K562 (cell line): ENCODE measurements around the gene SERPING1. TPM values are rescaled to one million over a fixed set of nuclear protein-coding genes. Genes with fewer than 3 reads are reported as not detected.

Experiments
- ATAC-seq: fragments of 200-7000 bp; cut with Tn5 transposase; 3 replicates; pipeline ENCODE4 v1.9.1; 2020; ENCODE audit warnings: moderate library complexity
- BruUV-seq: library from RNA; stranded (reverse); fragments of 400-500 nt; replicated peaks from 2 replicates; lab custom pipeline; 2021; lab: Mats Ljungman, UMichigan
- CTCF ChIA-PET: fragments of 300-600 bp; formaldehyde crosslinking; extraction: SDS; loops from one replicate; lab custom pipeline; 2021; ENCODE audit warnings: low intra/inter-chr PET ratio; lab: Yijun Ruan, JAX
- POLR2A ChIA-PET: fragments of 300-600, 350-650 bp; sonication (Branson Sonifier 250); formaldehyde crosslinking; extraction: SDS; loops from one replicate; lab custom pipeline; 2021; ENCODE audit warnings: antibody characterized with exemption, inconsistent platforms; lab: Yijun Ruan, JAX
- DNase-seq, 4 experiments: peaks; one replicate each; pipeline versions ENCODE4 v3.0.0 to v3.0.0-alpha.2; 2011 to 2018; ENCODE audit warnings: low spot score in 3 of 4, mixed read lengths in 3 of 4; ENCODE audit errors: extremely low read depth in 1 of 4
- FAIRE-seq: peaks from 2 replicates; lab custom pipeline; 2011; peaks lifted over from hg19 to GRCh38; lab: Jason Lieb, UNC
- H2AFZ ChIP-seq: 2 replicates; pipeline ENCODE4 v1.6.0; 2011; ENCODE audit warnings: low read depth, low read length, control low read depth, inconsistent platforms
- H3K27ac ChIP-seq: fragments of 200-600 bp; 3 replicates; pipeline ENCODE4 v1.8.0; 2011; ENCODE audit warnings: low read depth, mild to moderate bottlenecking, control low read depth, inconsistent platforms, low read length, moderate library complexity, mixed read lengths; ENCODE audit errors: extremely low read depth
- H3K27me3 ChIP-seq, 2 experiments: fragments of 300-600 bp in 1 of 2; 2 replicates in 1 of 2; 3 replicates in 1 of 2; pipeline versions ENCODE4 v1.6.0 to v1.8.0; 2011; ENCODE audit warnings: inconsistent platforms in 2 of 2, low read length in 2 of 2, mild to moderate bottlenecking in 1 of 2, mixed read lengths in 1 of 2, moderate library complexity in 1 of 2; ENCODE audit not compliant: control insufficient read depth in 2 of 2, insufficient read depth in 2 of 2
- H3K36me3 ChIP-seq: fragments of 300-600 bp; 3 replicates; pipeline ENCODE4 v1.8.0; 2011; ENCODE audit warnings: mild to moderate bottlenecking, low read length, inconsistent platforms; ENCODE audit not compliant: control insufficient read depth, insufficient read depth
- H3K4me1 ChIP-seq, 2 experiments: fragments of 200-600 bp in 1 of 2; replicated peaks in 1 of 2; 2 replicates in 1 of 2; 3 replicates in 1 of 2; pipeline versions ENCODE4 v1.5.1 to v1.8.0; 2011; ENCODE audit warnings: inconsistent platforms in 2 of 2, low read length in 2 of 2, mild to moderate bottlenecking in 1 of 2, mixed read lengths in 1 of 2, moderate library complexity in 1 of 2; ENCODE audit not compliant: control insufficient read depth in 2 of 2, insufficient read depth in 2 of 2
- H3K4me2 ChIP-seq: 2 replicates; pipeline ENCODE4 v1.6.1; 2011; ENCODE audit warnings: low read length, control low read depth, inconsistent platforms, mixed read lengths; ENCODE audit not compliant: insufficient read depth
- H3K4me3 ChIP-seq: fragments of 200-600 bp; sonication (generic), shearing (Covaris generic); 2 replicates; pipeline ENCODE4 v1.5.1; 2016; ENCODE audit warnings: control low read depth, inconsistent platforms
- H3K79me2 ChIP-seq: fragments of 200-600 bp; 3 replicates; pipeline ENCODE4 v1.8.0; 2011; ENCODE audit warnings: low read length, inconsistent platforms; ENCODE audit not compliant: control insufficient read depth, insufficient read depth
- H3K9ac ChIP-seq, 2 experiments: 2 replicates each; pipeline versions ENCODE4 v1.6.0 to v1.6.1; 2011; ENCODE audit warnings: low read depth in 2 of 2, low read length in 2 of 2, control low read depth in 1 of 2, inconsistent platforms in 1 of 2, mild to moderate bottlenecking in 1 of 2, mixed read lengths in 1 of 2; ENCODE audit not compliant: insufficient read depth in 1 of 2
- H3K9me1 ChIP-seq: one replicate; pipeline ENCODE4 v1.6.0; 2011; ENCODE audit warnings: inconsistent platforms, mild to moderate bottlenecking, low read length, moderate library complexity; ENCODE audit not compliant: control insufficient read depth, insufficient read depth
- H3K9me3 ChIP-seq: replicated peaks from 2 replicates; pipeline ENCODE4 v1.5.1; 2011; ENCODE audit warnings: low read depth, low read length, inconsistent platforms; ENCODE audit not compliant: control insufficient read depth, insufficient read depth
- H4K20me1 ChIP-seq: replicated peaks from 2 replicates; pipeline ENCODE4 v1.6.1; 2011; ENCODE audit warnings: low read length, inconsistent platforms, mixed read lengths; ENCODE audit not compliant: control insufficient read depth, insufficient read depth
- CC2D1A ChIP-seq: fragments of 450-650 bp; IDR thresholded peaks from 2 replicates; pipeline ENCODE4 v1.6.1; 2017; ENCODE audit warnings: mild to moderate bottlenecking
- GTF2E2 ChIP-seq: fragments of 200-800 bp; sonication (Bioruptor generic); IDR thresholded peaks from 2 replicates; pipeline ENCODE4 v1.6.1; 2016; ENCODE audit warnings: missing genetic modification characterization, missing compliant biosample characterization
- JUN ChIP-seq, 2 experiments: sonication (generic) in 1 of 2; formaldehyde crosslinking in 1 of 2; IDR thresholded peaks; 2 replicates each; pipeline versions ENCODE4 v1.6.1 to v1.8.0; 2012 to 2022; ENCODE audit warnings: borderline replicate concordance in 2 of 2, mild to moderate bottlenecking in 2 of 2, improper control_type of control experiment in 1 of 2, low read depth in 1 of 2, low read length in 1 of 2, missing genetic modification reagents in 1 of 2
- MEF2D ChIP-seq: conservative IDR thresholded peaks from 2 replicates; pipeline ENCODE4 v1.6.1; 2016; ENCODE audit warnings: low read depth, missing genetic modification characterization, missing compliant biosample characterization
- MLLT1 ChIP-seq, 2 experiments: fragments of 450-650 bp; IDR thresholded peaks; 2 replicates each; pipeline ENCODE4 v1.6.1; 2016
- SMAD2 ChIP-seq: fragments of 150-350 bp; IDR thresholded peaks from 2 replicates; pipeline ENCODE4 v1.6.1; 2014; ENCODE audit warnings: low read depth, mild to moderate bottlenecking, low read length
- TFAP4 ChIP-seq: sonication (generic); formaldehyde crosslinking; IDR thresholded peaks from 2 replicates; pipeline ENCODE4 v1.8.0; 2022; ENCODE audit warnings: missing genetic modification reagents, mild to moderate bottlenecking, moderate library complexity, borderline replicate concordance
- ZBTB1 ChIP-seq: sonication (generic); formaldehyde crosslinking; IDR thresholded peaks from 2 replicates; pipeline ENCODE4 v1.8.1; 2023; ENCODE audit warnings: missing genetic modification reagents, low read depth, mild to moderate bottlenecking, borderline replicate concordance
- ZEB2 ChIP-seq: fragments of 450-650 bp; IDR thresholded peaks from 2 replicates; pipeline ENCODE4 v1.6.1; 2016
- ZNF217 ChIP-seq: sonication (generic); formaldehyde crosslinking; IDR thresholded peaks from 2 replicates; pipeline ENCODE4 v1.8.0; 2022; ENCODE audit warnings: mild to moderate bottlenecking, missing genetic modification reagents
- ZSCAN29 ChIP-seq: fragments of 450-650 bp; IDR thresholded peaks from 2 replicates; pipeline ENCODE4 v1.6.1; 2017
- WGBS: fragments of 100-300 bp; shearing (Covaris generic); methylation state at CpG from one replicate; pipeline ENCODE4 v1.1.6; 2016; ENCODE audit warnings: low coverage, mixed read lengths; ENCODE audit not compliant: insufficient coverage; ENCODE audit errors: missing lambda C conversion rate; 5-methylcytosine and 5-hydroxymethylcytosine counted together
- in situ Hi-C: fragments of 300-500 bp; cut with MboI; formaldehyde crosslinking; loops from 4 replicates; pipeline ENCODE4 v1.15.0; 2018; ENCODE audit warnings: inconsistent platforms, mixed read lengths
- intact Hi-C: fragments of 100-400 bp; cut with micrococcal nuclease; formaldehyde crosslinking; loops from 2 replicates; pipeline ENCODE4 v1.14.2; 2022
- polyA plus RNA-seq, 8 experiments: library from polyadenylated mRNA; depleted of rRNA in 4 of 8; stranded (reverse) in 5 of 8; unstranded in 3 of 8; fragments of >200 nt; fragmentation: Nextera tagmentation in 2 of 8; fragmentation: Illumina TruSeq in 1 of 8; extraction: Ambion mirVana in 2 of 8; extraction: Trizol in 1 of 8; gene quantifications; 2 replicates each; pipeline versions ENCODE4 v1.2.1 to v1.2.3, GENCODE V29; 2011 to 2014; ENCODE audit warnings: inconsistent platforms in 1 of 8, missing spikeins in 1 of 8
- total RNA-seq, 7 experiments: library from RNA; depleted of rRNA in 6 of 7; stranded (reverse); fragments of >200 nt in 6 of 7; fragmentation: Illumina TruSeq in 2 of 7; extraction: Trizol in 2 of 7; gene quantifications; 2 replicates each; pipeline versions ENCODE4 v1.2.1 to v1.2.3, GENCODE V29; 2011 to 2021; ENCODE audit warnings: low replicate concordance in 1 of 7
- TF ChIP-seq, protein P1 (sequence below), 2 experiments: fragments of 450-650 bp; formaldehyde crosslinking in 1 of 2; IDR thresholded peaks; 2 replicates each; pipeline versions ENCODE4 v1.4.0 to v1.6.1; 2014 to 2020; ENCODE audit warnings: mild to moderate bottlenecking in 2 of 2, borderline replicate concordance in 1 of 2, low read depth in 1 of 2

SERPING1 gene
- total and polyA plus RNA-seq, 9 of the 15 experiments (the other 6 are each of a cell fraction or from before 2014, with no cell fraction given) = 0.10 to 1.00 (median 0.21) TPM; not detected in 2

- Histone ChIP-seq H3K27me3 (no peaks in the 10 kb centered on the region; a peak in 1 of 5 replicates), H3K4me3 (no peak overlapping the region), H3K36me3 (no peaks in the 10 kb centered on the region), H3K79me2 (no peaks in the 10 kb centered on the region), H3K9me3 (no peaks in the 10 kb centered on the region), H3K4me2 (no peak overlapping the region), H2AFZ (no peak overlapping the region), H4K20me1 (no peaks in the 10 kb centered on the region), H3K27ac (no peak overlapping the region), H3K9ac (peak overlapping the region in 1 of 2 experiments; percentile 13; a peak in 1 of 4 replicates), H3K9me1 (no peaks in the 10 kb centered on the region), H3K4me1 (peaks cover 10 to 11% of the 10 kb centered on the region in 2 experiments; a peak in 4 of 5 replicates)
- intact Hi-C loops (loop anchor here (1.0 to 10.0 kb wide), 4 partner anchors 31 to 242 kb away; no protein-coding TSS in a partner anchor), in situ Hi-C loops (no loop called here)
- ATAC-seq (peak; percentile 74), DNase-seq (peak in 1 of 4 experiments; percentile 37), FAIRE-seq (no peak)
- POLR2A ChIA-PET = interaction anchor here (0.7 kb wide), 1 partner anchor 99 kb away, joined by 3 read pairs; no protein-coding TSS in a partner anchor
- BruUV-seq = no TSS peak
- 17% methylated on average over 4 of the region's 4 CpGs for WGBS
- CTCF ChIA-PET = interaction anchor here (0.7 kb wide), 1 partner anchor 36 kb away, joined by 4 read pairs; no protein-coding TSS in a partner anchor
- TF ChIP-seq JUN (IDR thresholded peaks at IDR 0.05; ENCODE audit: borderline replicate concordance, low read depth, low read length) (no peak), JUN (CRISPR knock-in tag; IDR thresholded peaks at IDR 0.05; ENCODE audit: borderline replicate concordance) (no peak), ZBTB1 (CRISPR knock-in tag) (no peak), ZEB2 (peak; percentile 35; the same call in 1 of the 2 replicates), CC2D1A (no peak), ZNF217 (CRISPR knock-in tag) (no peak), ZSCAN29 (no peak), SMAD2 (no peak), MLLT1 (IDR thresholded peaks at IDR 0.05) (no peak), GTF2E2 (tag) (no peak), TFAP4 (CRISPR knock-in tag) (no peak), MEF2D (tag) (no peak)
- TF ChIP-seq, protein P1, sequence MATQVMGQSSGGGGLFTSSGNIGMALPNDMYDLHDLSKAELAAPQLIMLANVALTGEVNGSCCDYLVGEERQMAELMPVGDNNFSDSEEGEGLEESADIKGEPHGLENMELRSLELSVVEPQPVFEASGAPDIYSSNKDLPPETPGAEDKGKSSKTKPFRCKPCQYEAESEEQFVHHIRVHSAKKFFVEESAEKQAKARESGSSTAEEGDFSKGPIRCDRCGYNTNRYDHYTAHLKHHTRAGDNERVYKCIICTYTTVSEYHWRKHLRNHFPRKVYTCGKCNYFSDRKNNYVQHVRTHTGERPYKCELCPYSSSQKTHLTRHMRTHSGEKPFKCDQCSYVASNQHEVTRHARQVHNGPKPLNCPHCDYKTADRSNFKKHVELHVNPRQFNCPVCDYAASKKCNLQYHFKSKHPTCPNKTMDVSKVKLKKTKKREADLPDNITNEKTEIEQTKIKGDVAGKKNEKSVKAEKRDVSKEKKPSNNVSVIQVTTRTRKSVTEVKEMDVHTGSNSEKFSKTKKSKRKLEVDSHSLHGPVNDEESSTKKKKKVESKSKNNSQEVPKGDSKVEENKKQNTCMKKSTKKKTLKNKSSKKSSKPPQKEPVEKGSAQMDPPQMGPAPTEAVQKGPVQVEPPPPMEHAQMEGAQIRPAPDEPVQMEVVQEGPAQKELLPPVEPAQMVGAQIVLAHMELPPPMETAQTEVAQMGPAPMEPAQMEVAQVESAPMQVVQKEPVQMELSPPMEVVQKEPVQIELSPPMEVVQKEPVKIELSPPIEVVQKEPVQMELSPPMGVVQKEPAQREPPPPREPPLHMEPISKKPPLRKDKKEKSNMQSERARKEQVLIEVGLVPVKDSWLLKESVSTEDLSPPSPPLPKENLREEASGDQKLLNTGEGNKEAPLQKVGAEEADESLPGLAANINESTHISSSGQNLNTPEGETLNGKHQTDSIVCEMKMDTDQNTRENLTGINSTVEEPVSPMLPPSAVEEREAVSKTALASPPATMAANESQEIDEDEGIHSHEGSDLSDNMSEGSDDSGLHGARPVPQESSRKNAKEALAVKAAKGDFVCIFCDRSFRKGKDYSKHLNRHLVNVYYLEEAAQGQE (IDR thresholded peaks at IDR 0.05; ENCODE audit: borderline replicate concordance) = peak; percentile 52; the same call in 1 of the 2 replicates
- TF ChIP-seq, protein P1 (CRISPR knock-in tag; IDR thresholded peaks at IDR 0.05; ENCODE audit: low read depth) = no peak
Measured at GRCh38 chr11:57562596-57562995, 34.9 kb upstream of the SERPING1 start.
